A673 (cell line): ENCODE results near the gene NKD1. TPM values are rescaled to one million over a fixed set of nuclear protein-coding genes. Genes with fewer than 3 reads are reported as not detected.

Source experiments
- Bru-seq: library from RNA; stranded (reverse); fragments of 400-500 nt; gene quantifications from one replicate; lab custom pipeline; 2021; lab: Mats Ljungman, UMichigan
- BruChase-seq, 2 experiments: library from RNA; stranded (reverse); fragments of 400-500 nt; gene quantifications; one replicate each; lab custom pipeline; 2021; lab: Mats Ljungman, UMichigan
- BruUV-seq: library from RNA; stranded (reverse); fragments of 400-500 nt; replicated peaks from 2 replicates; lab custom pipeline; 2021; lab: Mats Ljungman, UMichigan
- CTCF ChIA-PET: fragments of 300-600 bp; sonication (Branson Sonifier 250); formaldehyde crosslinking; loops from one replicate; lab custom pipeline; 2022; ENCODE audit warnings: antibody characterized with exemption; lab: Charles Lee
- POLR2A ChIA-PET: fragments of 300-600 bp; sonication (Branson Sonifier 250); formaldehyde crosslinking; loops from one replicate; lab custom pipeline; 2022; ENCODE audit warnings: antibody characterized with exemption; ENCODE audit not compliant: low non-redundant PET; lab: Charles Lee
- DNase-seq: peaks from one replicate; pipeline ENCODE4 v3.0.0-alpha.2; 2015; ENCODE audit warnings: low spot score
- H3K27ac ChIP-seq: fragments of 200-600 bp; sonication (generic); 2 replicates; pipeline ENCODE4 v1.5.1; 2016; ENCODE audit warnings: mixed run types, low read depth, mild to moderate bottlenecking, mixed read lengths, antibody characterized with exemption, low read length; ENCODE audit not compliant: poor library complexity, severe bottlenecking
- H3K27me3 ChIP-seq: fragments of 200-600 bp; sonication (generic); replicated peaks from 2 replicates; pipeline ENCODE4 v1.6.1; 2017; ENCODE audit warnings: mixed run types, low read depth, mild to moderate bottlenecking, mixed read lengths, antibody characterized with exemption, low read length; ENCODE audit not compliant: insufficient read depth, poor library complexity
- H3K36me3 ChIP-seq: fragments of 200-600 bp; sonication (generic); 2 replicates; pipeline ENCODE4 v1.6.1; 2016; ENCODE audit warnings: mixed run types, mild to moderate bottlenecking, mixed read lengths, antibody characterized with exemption, low read length; ENCODE audit not compliant: insufficient read depth, poor library complexity, severe bottlenecking
- H3K4me1 ChIP-seq: fragments of 200-600 bp; sonication (generic); 2 replicates; pipeline ENCODE4 v1.6.1; 2017; ENCODE audit warnings: mixed run types, mild to moderate bottlenecking, mixed read lengths, antibody characterized with exemption, low read length; ENCODE audit not compliant: insufficient read depth, poor library complexity, severe bottlenecking
- H3K4me3 ChIP-seq: fragments of 200-600 bp; sonication (generic); 2 replicates; pipeline ENCODE4 v1.5.1; 2016; ENCODE audit warnings: low read depth, mixed run types, mild to moderate bottlenecking, mixed read lengths, low read length; ENCODE audit not compliant: poor library complexity, severe bottlenecking
- H3K9me3 ChIP-seq: fragments of 200-600 bp; sonication (generic); 2 replicates; pipeline ENCODE4 v1.6.1; 2016; ENCODE audit warnings: mixed run types, low read depth, mild to moderate bottlenecking, mixed read lengths, antibody characterized with exemption, low read length; ENCODE audit not compliant: poor library complexity, severe bottlenecking
- CTCF ChIP-seq: fragments of 300-800, 200-600 bp; sonication (generic); conservative IDR thresholded peaks from 2 replicates; pipeline ENCODE4 v1.5.1; 2017; ENCODE audit warnings: low read depth, mild to moderate bottlenecking, antibody characterized with exemption, low read length, moderate library complexity, mixed read lengths
- EZH2 ChIP-seq: fragments of 200-600 bp; sonication (generic); IDR thresholded peaks from 2 replicates; pipeline ENCODE4 v1.6.1; 2017; ENCODE audit warnings: borderline replicate concordance, low read depth, mild to moderate bottlenecking, mixed read lengths, antibody characterized with exemption, low read length; ENCODE audit not compliant: poor library complexity, severe bottlenecking
- intact Hi-C: fragments of 100-400 bp; cut with micrococcal nuclease; formaldehyde crosslinking; loops from one replicate; pipeline ENCODE4 v1.10.0; 2022; ENCODE audit not compliant: unreplicated experiment
- long read RNA-seq: library from polyadenylated mRNA; stranded (forward); transcript quantifications from one replicate; pipeline ENCODE4 v2.0.0, GENCODE V29; 2022
- total RNA-seq: library from RNA; stranded (reverse); gene quantifications from 2 replicates; pipeline ENCODE4 v1.2.3, GENCODE V29; 2021

The NKD1 gene
- total RNA-seq = 0.57 and 1.1 TPM in 2 replicates
- percentile 21 among the genes with signal in this experiment for Bru-seq, nascent RNA
- BruChase-seq, experiment 1, labeled RNA remaining after a 2-hour chase = percentile 26 among the genes with signal in this experiment
- BruChase-seq, experiment 2, labeled RNA remaining after a 6-hour chase = percentile 29 among the genes with signal in this experiment
- long read RNA-seq = 0 reads

GRCh38 chr16:50548125-50548908 lies at the start of gene NKD1:
Gene NKD1 (plus strand): TSS chr16:50548396. CDS start chr16:50548554, 158 bp downstream.
- BruUV-seq = no TSS peak
- Histone ChIP-seq H3K27ac (no peak within 1 kb of the TSS), H3K9me3 (no peaks in the 10 kb centered on the region), H3K27me3 (peaks cover 61% of the 10 kb centered on the region), H3K4me3 (peak within 1 kb of the TSS; percentile 53), H3K4me1 (no peaks in the 10 kb centered on the region), H3K36me3 (no peaks in the 10 kb centered on the region)
- peak; percentile 69 for DNase-seq
- TF ChIP-seq CTCF = no peak
- TF ChIP-seq EZH2 = no peak
- ChIA-PET POLR2A (no interaction called here), CTCF (interaction anchor here (0.6 kb wide), 1 partner anchor 195 kb away, joined by 4 read pairs; no protein-coding TSS in a partner anchor)
- intact Hi-C loops = no loop called here

- BruUV-seq = no TSS peak
- no peak for DNase-seq
- intact Hi-C loops = no loop called here
- Histone ChIP-seq H3K27ac (no peak overlapping the region), H3K36me3 (no peaks in the 10 kb centered on the region), H3K27me3 (no peaks in the 10 kb centered on the region), H3K4me3 (no peak overlapping the region), H3K9me3 (no peaks in the 10 kb centered on the region), H3K4me1 (no peaks in the 10 kb centered on the region)
- no peak for TF ChIP-seq EZH2
- TF ChIP-seq CTCF = no peak
- POLR2A ChIA-PET = no interaction called here
- CTCF ChIA-PET = no interaction called here
Measured at GRCh38 chr16:50498431-50499155, 49.6 kb upstream of the NKD1 start.

GRCh38 chr16:50499254-50499653 lies 48.9 kb upstream of the NKD1 start:
- TF ChIP-seq EZH2 = no peak
- Histone ChIP-seq H3K4me3 (no peak overlapping the region), H3K4me1 (no peaks in the 10 kb centered on the region), H3K36me3 (no peaks in the 10 kb centered on the region), H3K9me3 (no peaks in the 10 kb centered on the region), H3K27ac (no peak overlapping the region), H3K27me3 (no peaks in the 10 kb centered on the region)
- DNase-seq = no peak
- intact Hi-C loops = no loop called here
- ChIA-PET POLR2A (no interaction called here), CTCF (no interaction called here)
- no TSS peak for BruUV-seq
